Measurements from ENCODE around the gene GSG1L2.

- no peak for TF ChIP-seq POLR2A (IDR thresholded peaks at IDR 0.05)
- no peak for TF ChIP-seq CTCF (IDR thresholded peaks at IDR 0.05)
Measured at GRCh38 chr17:9798724-9799123, 23.2 kb downstream of the GSG1L2 start.
